ENCODE data around the gene BCR. TPM values are rescaled to one million over a fixed set of nuclear protein-coding genes. Genes with fewer than 3 reads are reported as not detected.

BCR gene
- total RNA-seq, 1 donor from 2014 or later: 102 TPM

DNA sequence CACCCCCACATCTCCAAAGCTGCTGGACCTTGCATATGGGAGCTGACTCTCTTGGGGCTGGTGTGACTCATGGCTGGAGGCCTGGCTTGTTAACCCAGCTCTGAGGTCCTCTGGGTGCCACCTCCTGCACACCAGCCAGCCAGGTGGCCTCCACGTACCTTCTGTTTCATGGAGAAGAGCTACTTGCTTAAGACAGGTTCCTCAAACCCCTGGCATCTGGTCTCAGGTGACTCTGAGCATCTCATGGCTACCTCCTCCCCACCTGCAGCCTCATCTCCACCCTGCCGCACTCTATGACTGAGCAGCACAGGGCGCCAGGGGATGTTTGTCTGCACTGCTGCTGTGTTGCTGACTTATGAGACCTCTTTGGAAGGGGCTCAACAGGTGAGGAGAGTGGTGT is 55.7 kb downstream of the BCR start:
- Mint-ChIP-seq H3K4me1 (ENCODE audit: low read depth) (peaks cover 25% of the 10 kb centered on the region), H3K36me3 (ENCODE audit: insufficient read depth) (peaks cover 10% of the 10 kb centered on the region), H3K4me3 (ENCODE audit: low read depth) (no peak overlapping the region), H3K27me3 (no peaks in the 10 kb centered on the region), H3K27ac (peak overlapping the region; percentile 4), H3K9me3 (ENCODE audit: low read depth) (no peaks in the 10 kb centered on the region)
- TF ChIP-seq CTCF (IDR thresholded peaks at IDR 0.05; ENCODE audit: unreplicated experiment): no peak
- DNase-seq (ENCODE audit: low spot score, unreplicated experiment): no peak

GRCh38 chr22:23236440-23237184 is 56.3 kb downstream of the BCR start:
- no peaks in the 10 kb centered on the region for H3K27me3 Mint-ChIP-seq
- H3K4me1 Mint-ChIP-seq (ENCODE audit: low read depth): peaks cover 28% of the 10 kb centered on the region
- peaks cover 10% of the 10 kb centered on the region for H3K36me3 Mint-ChIP-seq (ENCODE audit: insufficient read depth)
- TF ChIP-seq CTCF (IDR thresholded peaks at IDR 0.05; ENCODE audit: unreplicated experiment): no peak
- DNase-seq (ENCODE audit: low spot score, unreplicated experiment): no peak
- peak overlapping the region; percentile 16 for H3K27ac Mint-ChIP-seq
- H3K4me3 Mint-ChIP-seq (ENCODE audit: low read depth): no peak overlapping the region
- H3K9me3 Mint-ChIP-seq (ENCODE audit: low read depth): no peaks in the 10 kb centered on the region

DNA sequence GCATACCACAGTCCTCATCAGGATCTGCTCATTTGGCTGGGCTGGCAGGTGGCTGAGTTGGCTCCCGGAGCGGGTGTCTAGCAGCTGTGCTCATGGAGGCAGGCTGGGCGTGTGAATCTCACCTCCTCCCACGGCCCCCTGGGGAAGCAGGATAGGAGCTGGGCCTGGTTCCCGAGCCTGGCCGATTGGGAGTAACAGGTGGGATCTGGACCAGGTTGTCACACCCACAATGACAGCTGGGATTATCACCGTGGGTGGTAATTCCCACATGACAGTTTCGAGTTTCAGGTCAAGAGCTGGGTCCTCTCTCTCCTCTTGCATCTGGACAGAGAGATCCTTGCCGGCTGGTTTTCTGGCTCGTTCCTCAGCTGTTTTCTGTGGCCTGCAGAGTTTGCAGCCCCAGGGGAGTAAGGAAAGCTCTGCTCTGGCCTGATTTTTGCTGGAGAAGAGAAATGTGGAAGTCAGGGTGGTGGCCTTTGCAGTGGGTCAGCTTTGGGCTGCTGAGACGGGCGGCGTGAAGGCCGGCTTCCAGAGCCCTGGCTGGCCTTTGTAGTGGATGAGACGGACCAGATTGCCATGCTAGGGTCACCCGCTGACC is 57.0 kb downstream of the BCR start:
- peak overlapping the region; percentile 60 for H3K27ac Mint-ChIP-seq
- no peaks in the 10 kb centered on the region for H3K27me3 Mint-ChIP-seq
- H3K9me3 Mint-ChIP-seq (ENCODE audit: low read depth): no peaks in the 10 kb centered on the region
- peaks cover 32% of the 10 kb centered on the region for H3K4me1 Mint-ChIP-seq (ENCODE audit: low read depth)
- H3K4me3 Mint-ChIP-seq (ENCODE audit: low read depth): no peak overlapping the region
- peaks cover 10% of the 10 kb centered on the region for H3K36me3 Mint-ChIP-seq (ENCODE audit: insufficient read depth)
- no peak for TF ChIP-seq CTCF (IDR thresholded peaks at IDR 0.05; ENCODE audit: unreplicated experiment)
- no peak for DNase-seq (ENCODE audit: low spot score, unreplicated experiment)

GRCh38 chr22:23237841-23238240 is 57.5 kb downstream of the BCR start:
- H3K27ac Mint-ChIP-seq: peak overlapping the region; percentile 60

GRCh38 chr22:23238707-23239106 is 58.4 kb downstream of the BCR start:
- no peak overlapping the region for H3K4me3 Mint-ChIP-seq (ENCODE audit: low read depth)
- DNase-seq (ENCODE audit: low spot score, unreplicated experiment): no peak
- no peak for TF ChIP-seq CTCF (IDR thresholded peaks at IDR 0.05; ENCODE audit: unreplicated experiment)
- H3K9me3 Mint-ChIP-seq (ENCODE audit: low read depth): no peaks in the 10 kb centered on the region
- peaks cover 45% of the 10 kb centered on the region for H3K4me1 Mint-ChIP-seq (ENCODE audit: low read depth)
- H3K36me3 Mint-ChIP-seq (ENCODE audit: insufficient read depth): peaks cover 10% of the 10 kb centered on the region
- no peak overlapping the region for H3K27ac Mint-ChIP-seq
- H3K27me3 Mint-ChIP-seq: no peaks in the 10 kb centered on the region

More at GRCh38 chr22:23237841-23238240, 57.5 kb downstream of the BCR start:
- Mint-ChIP-seq H3K4me1 (ENCODE audit: low read depth) (peaks cover 38% of the 10 kb centered on the region), H3K4me3 (ENCODE audit: low read depth) (no peak overlapping the region), H3K9me3 (ENCODE audit: low read depth) (no peaks in the 10 kb centered on the region), H3K36me3 (ENCODE audit: insufficient read depth) (peaks cover 10% of the 10 kb centered on the region), H3K27me3 (no peaks in the 10 kb centered on the region)
- no peak for TF ChIP-seq CTCF (IDR thresholded peaks at IDR 0.05; ENCODE audit: unreplicated experiment)
- no peak for DNase-seq (ENCODE audit: low spot score, unreplicated experiment)
